Cardiac fibroblast (primary cell): ENCODE data around the gene GDNF.
"Not testable (repeated sequence)": the region's sequence is repeated elsewhere in the genome, so short reads cannot be mapped to it uniquely, and the experiment has no call there.

Source experiments
- DNase-seq, 2 donors: peaks; one replicate each; pipeline versions ENCODE4 v3.0.0 to v3.0.0-alpha.2; 2010; ENCODE audit warnings: low read depth in 2 of 2
- H3K4me3 ChIP-seq, 2 donors: replicated peaks in 1 of 2; 1 replicate in 1 of 2; 2 replicates in 1 of 2; pipeline ENCODE4 v1.5.1; 2011; ENCODE audit warnings: low read depth in 2 of 2, low read length in 2 of 2, mild to moderate bottlenecking in 2 of 2, moderate library complexity in 1 of 2
- TF ChIP-seq, protein P1 (sequence below): IDR thresholded peaks from one replicate; pipeline ENCODE4 v1.5.1; 2011; ENCODE audit warnings: low read depth, mild to moderate bottlenecking, low read length, inconsistent platforms

Gene GDNF

DNA sequence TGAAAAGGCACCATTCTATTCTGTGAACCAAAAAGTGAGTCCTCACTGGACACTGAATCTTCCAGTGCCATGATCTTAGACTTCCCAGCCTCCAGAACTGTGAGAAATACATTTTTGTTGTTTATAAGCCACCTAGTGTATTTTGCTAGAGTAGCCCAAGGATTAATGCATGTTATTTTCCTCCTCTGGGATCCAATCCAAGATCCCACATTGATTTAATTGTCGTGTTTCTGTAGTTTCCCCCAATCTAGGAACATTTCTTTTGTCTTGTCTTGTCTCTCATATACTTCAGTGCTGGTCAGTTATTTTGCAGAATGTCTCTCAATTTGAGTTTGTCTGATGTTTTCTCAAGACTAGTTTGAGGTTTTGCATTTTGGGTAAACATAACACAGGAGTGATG lies 36.4 kb downstream of the GDNF start:
- TF ChIP-seq, protein P1, sequence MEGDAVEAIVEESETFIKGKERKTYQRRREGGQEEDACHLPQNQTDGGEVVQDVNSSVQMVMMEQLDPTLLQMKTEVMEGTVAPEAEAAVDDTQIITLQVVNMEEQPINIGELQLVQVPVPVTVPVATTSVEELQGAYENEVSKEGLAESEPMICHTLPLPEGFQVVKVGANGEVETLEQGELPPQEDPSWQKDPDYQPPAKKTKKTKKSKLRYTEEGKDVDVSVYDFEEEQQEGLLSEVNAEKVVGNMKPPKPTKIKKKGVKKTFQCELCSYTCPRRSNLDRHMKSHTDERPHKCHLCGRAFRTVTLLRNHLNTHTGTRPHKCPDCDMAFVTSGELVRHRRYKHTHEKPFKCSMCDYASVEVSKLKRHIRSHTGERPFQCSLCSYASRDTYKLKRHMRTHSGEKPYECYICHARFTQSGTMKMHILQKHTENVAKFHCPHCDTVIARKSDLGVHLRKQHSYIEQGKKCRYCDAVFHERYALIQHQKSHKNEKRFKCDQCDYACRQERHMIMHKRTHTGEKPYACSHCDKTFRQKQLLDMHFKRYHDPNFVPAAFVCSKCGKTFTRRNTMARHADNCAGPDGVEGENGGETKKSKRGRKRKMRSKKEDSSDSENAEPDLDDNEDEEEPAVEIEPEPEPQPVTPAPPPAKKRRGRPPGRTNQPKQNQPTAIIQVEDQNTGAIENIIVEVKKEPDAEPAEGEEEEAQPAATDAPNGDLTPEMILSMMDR: no peak
- no peak for DNase-seq

DNA sequence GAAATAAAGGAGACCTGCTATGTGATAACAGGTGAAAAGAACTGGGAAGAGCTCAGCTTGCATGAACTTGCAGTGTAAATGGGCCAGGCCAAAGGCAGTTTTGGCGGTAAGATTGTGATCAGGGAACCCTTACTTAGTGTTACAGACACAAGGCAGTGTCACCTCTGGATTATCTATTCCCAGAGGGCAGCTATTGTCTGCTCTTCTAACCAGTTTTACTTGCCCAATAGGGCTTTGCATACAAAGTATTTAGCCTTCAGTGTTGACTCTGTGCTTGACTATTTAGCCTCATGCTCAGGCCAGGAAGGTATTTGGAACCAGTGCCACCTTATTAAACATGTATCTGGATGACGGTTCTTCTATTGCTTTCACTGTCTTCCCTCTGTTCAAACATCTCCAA lies 38.3 kb downstream of the GDNF start:
- DNase-seq: no peak
- H3K4me3 ChIP-seq: no peak overlapping the region
- TF ChIP-seq, protein P1: no peak

More for the DNA sequence above, 36.4 kb downstream of the GDNF start:
- no peak overlapping the region for H3K4me3 ChIP-seq

DNA sequence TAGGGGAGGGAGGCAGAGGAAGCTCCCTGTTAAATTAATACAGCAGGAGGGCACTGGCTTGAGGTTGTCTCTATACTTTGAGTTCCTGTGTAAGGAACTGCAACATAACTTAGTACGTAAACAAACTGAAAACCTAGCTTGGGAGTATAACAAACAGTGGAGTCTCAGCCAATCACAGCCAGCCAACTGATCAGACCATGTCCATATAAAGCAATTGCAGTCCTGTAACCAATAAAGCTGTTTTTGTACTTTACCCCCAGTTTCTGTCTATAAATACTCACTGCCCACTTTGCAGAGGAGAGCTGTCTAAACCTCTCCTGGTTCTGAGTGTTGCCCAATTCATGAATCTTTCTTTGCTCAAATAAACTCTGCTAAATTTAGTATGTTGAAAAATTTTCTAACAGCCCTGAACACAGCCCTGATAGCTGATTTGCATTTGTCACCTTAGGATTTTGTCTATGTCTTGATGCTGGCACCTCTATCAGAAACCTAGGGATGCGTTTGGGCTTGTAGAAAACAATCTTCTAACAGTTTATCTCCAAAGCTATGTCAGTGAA lies 39.9 kb downstream of the GDNF start:
- TF ChIP-seq, protein P1: no peak
- no peak overlapping the region for H3K4me3 ChIP-seq
- DNase-seq: no peak

DNA sequence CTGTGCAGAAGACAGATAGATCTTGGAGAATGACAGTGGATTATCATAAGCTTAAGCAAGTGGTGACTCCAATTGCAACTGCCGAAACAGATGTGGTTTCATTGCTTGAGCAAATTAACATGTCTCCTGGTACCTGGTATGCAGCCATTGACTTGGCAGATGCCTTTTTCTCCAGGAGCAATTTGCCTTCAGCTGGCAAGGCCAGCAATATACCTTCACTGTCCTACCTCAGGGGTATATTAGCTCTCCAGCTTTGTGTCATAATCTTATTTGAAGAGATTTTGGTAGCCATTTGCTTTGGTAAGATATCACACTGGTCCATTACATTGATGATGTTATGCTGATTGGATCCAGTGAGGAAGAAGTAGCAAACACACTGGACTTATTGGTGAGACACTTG lies 43.4 kb downstream of the GDNF start:
- not testable (repeated sequence) for DNase-seq, H3K4me3 ChIP-seq

DNA sequence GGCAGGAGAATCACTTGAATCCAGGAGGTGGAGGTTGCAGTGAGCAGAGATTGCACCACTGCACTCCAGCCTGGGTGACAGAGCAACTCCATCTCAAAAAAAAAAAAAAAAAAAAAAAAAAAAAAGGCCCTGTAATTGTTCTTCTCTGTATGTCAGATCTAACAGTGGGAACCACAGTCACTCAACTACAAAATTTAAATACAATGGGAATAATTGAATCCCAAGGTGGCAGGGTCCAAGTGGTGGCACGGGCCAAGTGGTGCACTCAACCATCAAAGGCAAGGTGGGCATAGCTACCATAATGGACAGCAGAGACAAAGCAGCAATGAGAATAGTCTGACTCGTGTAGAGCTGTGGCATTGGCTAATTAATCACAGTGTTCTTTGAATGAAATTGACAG lies 44.5 kb downstream of the GDNF start:
- not testable (repeated sequence) for DNase-seq, H3K4me3 ChIP-seq

DNA sequence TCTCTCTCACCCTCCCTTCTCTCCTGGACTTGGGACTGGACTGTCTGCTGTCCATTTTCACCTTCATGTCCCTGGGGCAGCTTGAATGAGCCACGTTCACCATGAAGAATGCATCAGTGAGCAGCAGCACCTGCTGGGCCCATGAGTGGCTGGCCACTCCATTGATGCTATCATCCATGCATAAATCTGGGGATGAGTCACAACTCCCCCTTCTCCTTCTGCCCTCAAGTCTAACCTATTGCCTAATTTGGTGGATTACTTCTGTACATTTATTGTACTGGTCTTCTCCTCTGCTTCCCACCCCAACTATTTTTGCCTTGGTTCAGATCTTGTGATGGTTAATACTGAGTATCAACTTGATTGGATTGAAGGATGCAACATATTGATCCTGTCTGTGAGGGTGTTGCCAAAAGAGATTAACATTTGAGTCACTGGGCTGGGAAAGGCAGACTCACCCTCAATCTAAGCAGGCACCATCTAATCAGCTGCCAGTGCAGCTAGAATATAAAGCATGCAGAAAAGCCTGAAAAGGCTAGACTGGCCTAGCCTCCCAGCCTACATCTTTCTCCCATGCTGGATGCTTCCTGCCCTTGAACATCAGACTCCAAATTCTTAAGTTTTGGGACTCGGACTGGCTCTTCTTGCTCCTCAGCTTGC lies 46.7 kb downstream of the GDNF start:
- TF ChIP-seq, protein P1: no peak
- no peak overlapping the region for H3K4me3 ChIP-seq
- peak in 1 of 2 donors; percentile 85 for DNase-seq

DNA sequence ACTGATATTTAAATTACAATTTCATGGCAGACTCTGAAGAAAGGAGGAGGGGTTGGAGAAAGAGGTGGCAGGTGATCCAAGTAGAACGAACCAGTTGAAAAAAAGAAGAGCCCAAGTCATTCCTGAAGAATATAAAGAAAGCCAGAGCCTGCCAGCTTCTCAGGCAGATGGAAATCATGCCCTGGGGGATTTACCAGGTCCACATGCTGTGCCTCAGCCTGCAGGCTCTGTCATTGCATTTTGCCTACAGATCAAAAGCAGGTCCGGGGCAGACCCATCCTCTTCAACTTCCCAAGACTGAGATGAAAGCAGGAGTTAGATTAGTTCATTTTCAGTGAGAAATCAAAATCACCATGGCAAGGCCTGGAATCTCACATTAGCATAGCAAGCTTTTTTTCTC lies 48.5 kb downstream of the GDNF start:
- TF ChIP-seq, protein P1: no peak
- no peak for DNase-seq
- H3K4me3 ChIP-seq: no peak overlapping the region

DNA sequence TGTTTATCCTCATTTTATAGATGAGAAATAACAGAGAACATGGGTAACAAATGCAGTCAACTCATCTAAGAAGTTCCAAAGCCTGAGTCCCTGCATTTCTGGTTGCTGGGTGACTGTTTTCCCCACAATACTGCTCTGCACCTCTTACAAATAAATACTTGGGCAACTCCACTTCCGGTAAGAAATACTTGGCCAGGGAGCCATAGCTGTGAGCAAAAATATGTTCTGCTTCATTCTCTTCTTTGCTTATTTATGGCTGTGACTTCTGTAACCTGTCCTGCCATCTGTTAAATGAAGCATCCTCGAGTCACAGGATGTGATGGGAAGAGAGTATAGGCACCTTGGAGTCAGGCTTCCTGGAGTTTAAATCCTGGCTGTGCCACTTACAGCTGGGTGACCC lies 49.9 kb downstream of the GDNF start:
- no peak overlapping the region for H3K4me3 ChIP-seq
- peak; percentile 46 to 72 for DNase-seq
- TF ChIP-seq, protein P1: no peak
